Limb (tissue), 2 donors: ENCODE measurements around the gene HPGDS.
"Not testable (repeated sequence)": the region's sequence is repeated elsewhere in the genome, so short reads cannot be mapped to it uniquely, and the experiment has no call there.

ENCODE experiments used
- DNase-seq, 2 donors: peaks; one replicate each; pipeline ENCODE4 v3.0.0-alpha.2; 2016; ENCODE audit errors: extremely low spot score in 2 of 2

HPGDS gene

DNA sequence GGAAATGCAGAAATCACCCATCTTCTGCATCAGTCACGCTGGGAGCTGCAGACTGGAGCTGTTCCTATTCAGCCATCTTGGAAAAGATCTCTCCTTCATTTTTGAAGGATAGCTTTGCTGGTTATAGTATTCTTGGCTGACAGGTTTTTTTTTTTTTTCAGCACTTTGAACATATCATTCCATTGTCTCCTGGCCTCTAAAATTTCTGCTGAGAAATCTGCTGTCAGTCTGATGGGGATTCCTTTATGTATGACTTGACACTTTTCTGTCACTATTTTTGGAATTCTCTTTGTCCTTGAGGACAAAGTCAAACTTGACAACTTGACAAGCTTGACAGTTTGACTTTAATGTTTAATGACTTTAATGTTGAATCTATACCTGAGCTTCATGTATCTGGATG lies 16.8 kb downstream of the HPGDS start:
- no peak for DNase-seq

DNA sequence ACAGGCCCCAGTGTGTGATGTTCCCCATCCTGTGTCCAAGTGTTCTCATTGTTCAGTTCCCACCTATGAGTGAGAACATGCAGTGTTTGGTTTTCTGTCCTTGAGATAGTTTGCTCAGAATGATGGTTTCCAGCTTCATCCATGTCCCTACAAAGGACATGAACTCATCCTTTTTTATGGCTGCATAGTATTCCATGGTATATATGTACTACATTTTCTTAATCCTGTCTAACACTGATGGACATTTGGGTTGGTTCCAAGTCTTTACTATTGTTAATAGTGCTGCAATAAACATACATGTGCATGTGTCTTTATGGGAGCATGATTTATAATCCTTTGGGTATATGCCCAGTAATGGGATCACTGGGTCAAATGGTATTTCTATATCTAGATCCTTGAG lies 22.7 kb downstream of the HPGDS start:
- DNase-seq = not testable (repeated sequence)

DNA sequence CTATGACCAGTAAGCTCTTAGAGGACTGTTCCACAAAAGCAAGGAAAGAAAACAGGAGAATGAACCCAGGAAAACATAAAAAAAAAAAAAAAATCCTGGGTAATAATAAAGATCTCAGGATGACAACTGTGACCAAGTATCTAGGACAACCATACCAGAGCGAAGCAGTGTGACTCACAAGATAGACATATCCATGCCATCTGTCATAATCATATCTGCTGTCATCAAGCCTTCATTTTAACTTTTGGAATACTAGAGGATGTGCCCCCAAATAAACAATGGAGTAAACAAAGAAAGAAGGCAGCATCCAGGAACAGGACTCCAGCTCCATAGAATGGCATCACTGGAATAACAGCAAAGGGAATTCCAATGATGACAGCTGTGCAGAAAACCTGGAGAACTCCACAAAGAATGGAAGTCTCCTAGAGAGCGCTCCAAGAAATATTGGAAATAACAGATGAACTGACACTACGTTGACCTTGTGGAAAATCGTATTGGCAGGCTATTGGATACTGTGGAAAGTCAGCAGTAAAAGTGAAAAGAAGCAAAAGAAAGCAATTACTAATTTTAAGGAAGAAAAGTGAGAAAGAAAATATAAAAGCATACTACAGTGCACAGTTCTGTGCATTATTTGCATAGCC lies 35.3 kb downstream of the HPGDS start:
- DNase-seq = no peak

DNA sequence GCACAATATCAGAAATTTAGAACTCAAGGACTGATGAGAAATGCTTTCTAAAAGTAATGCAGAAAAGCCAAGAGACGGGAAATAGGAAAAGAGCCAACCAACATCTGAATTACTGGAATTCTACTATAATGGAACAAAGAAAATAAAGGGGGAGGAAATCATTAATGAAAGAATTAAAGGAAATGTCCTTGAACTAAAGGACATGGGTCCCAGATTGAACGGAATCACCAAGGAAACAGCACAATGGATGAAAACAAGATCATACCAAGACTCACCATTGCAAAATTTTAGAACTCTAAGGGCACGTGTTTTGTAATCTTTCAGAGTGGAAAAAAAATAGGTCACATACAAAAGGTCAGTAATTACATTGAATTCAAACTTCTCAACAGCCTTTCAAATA lies 35.9 kb downstream of the HPGDS start:
- DNase-seq = no peak

DNA sequence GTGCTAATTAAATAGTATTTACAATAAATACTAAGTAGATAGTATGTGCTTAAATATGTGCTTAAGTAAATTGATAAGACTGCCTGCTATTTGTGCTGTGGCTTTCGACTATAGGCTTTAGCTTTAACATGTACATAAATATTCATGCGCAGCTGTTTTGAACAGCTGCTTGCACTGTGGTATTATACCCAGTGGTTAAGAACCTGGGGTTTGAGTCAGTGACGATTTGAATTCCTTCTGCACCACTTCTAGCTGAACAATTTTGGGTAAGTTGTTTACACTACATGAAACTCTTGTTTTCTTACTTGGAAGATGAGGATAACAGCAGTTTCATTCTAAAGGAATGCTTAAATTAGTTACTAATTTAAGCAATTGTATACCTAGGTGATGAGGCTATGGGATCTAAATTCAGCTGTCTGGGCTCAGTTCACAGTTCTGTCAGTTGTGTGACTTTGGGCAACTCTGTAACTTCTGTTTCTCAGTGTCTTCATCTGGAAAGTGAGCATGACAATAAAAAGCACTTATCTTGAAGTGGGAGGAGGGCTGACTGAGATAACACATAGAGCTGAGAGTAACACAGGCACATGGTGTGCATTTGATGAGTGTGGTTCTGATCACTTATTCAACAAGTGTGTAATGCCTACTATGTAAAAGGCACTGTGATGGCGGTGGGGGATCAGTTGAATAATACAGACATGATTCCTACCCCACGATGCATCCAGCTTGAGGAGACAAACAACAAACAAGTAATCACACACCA lies 37.0 kb downstream of the HPGDS start:
- peak in 1 of 2 donors; percentile 18 for DNase-seq

DNA sequence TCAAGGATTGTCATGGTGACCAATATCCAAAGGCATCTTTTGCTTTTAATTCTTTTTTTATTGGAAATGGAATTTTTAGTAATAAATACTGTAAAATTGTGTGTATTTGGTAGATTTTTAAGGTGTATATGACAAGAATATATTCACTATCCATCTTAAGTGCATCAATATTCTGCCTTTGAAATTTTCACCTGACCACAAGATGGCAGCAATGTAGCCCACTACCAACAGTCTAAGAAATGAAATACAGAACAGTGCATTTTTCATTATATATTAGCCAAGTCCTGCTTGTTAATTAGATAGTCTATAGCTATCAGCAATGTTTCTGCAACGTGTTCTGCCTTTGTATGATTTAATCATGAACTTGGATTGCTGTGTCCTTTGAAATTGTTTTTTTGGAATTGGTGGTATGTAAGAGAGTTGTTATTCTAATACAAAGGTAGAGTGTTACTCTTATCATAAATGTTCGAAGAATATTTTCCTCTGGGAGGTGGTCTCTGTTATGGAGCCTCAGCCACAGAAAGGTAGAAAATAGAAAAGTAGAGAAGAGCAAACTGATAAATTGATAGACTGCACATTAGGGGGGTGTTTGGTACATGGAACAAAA lies 38.2 kb downstream of the HPGDS start:
- DNase-seq = peak in 1 of 2 donors; percentile 43

DNA sequence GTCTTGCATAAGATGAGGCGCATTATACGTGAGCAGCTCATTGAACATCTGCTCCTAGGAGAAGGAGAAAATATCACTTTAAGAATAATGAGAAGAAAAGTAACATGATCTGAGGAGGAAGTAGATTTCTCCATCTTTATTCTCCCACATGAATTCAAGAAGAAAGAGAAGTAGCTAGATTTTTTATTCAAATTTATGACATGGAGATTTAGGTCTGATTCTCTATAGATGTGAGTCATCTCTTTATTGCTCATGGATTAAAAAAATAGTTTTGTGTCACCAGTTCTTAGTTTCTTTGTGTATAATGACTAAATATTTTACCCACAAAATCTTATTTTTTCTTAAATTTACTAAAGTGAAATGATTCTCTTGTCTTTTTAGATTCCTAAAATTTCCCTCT lies 40.4 kb downstream of the HPGDS start:
- no peak for DNase-seq

DNA sequence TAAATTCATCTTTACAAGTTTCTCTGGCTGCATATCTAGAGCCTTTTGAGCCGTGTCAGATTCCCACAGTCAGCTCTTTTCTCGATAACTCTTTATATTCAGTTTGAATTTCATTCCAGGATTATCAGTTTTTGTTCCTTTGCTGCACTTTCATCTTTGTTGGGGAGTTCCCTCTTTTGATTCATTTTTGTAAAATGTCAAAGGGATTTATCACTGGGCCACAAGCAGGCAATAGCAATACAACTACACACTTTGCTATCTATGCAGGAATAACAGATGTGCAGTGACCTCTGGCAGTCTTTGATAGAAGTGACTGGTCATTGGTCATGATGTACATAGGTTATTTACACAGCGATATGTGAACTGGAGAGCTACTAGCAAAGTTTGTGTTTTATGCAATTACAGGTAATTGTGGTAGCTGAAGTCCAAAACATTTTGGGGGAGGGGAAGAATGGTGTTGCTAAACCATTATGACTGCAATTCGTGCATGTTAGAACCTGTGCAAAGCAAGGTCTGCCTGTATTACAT lies 43.8 kb downstream of the HPGDS start:
- DNase-seq = no peak

DNA sequence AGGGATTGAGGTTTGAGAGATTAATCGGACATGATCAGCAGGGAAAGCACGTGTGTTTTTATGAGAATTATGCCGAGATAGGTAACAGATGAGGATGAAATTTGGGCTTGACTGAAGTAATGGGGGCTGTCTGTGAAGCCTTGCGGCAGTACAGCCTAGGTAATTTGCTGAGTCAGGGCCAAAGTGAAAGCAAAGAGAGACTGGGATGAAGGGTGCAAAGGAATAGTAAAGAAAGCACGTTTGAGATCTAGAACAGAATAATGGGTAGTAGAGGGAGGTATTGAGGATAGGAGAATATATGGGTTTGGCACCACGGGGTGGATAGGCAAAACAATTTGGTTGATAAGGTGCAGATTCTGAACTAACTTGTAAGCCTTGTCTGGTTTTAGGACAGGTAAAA lies 47.2 kb downstream of the HPGDS start:
- DNase-seq = not testable (repeated sequence)

DNA sequence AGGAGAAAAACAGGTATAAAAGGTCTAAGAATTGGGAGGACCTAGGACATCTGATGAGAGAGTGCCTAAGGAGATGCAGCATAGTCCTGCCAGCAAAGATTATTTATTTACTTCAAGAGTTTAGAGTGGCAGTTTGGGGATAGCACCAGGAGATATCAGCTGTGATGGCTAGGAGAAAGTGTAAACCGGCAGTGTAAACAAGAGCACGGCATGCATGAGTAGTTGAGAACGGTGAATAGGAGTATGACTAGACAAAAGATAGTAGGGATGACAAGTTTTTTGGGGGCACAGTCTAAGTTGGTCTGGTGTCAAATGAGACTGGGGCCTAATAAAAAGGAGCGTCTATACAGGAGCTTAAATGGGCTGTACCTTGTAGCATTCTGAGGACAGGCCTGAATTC lies 48.7 kb downstream of the HPGDS start:
- not testable (repeated sequence) for DNase-seq

DNA sequence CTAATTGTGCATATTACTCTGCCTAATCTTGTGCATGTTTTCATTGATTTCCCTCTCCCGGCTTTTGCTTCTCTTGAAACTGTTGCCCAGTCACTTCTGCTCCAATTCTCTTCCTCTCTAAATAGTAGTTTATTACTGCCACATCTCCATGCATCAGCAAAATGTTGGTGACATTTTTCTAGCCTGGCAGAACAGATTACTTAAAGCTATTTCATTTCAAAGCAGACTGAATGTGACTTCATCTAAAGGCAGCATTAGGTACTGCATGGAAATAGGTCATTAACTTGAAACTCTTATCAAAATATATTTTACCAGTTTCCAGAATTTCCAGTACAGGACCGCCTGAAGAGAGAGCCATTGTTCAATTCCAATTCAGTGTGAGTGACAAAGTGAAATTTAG lies 52.4 kb downstream of the HPGDS start:
- no peak for DNase-seq

DNA sequence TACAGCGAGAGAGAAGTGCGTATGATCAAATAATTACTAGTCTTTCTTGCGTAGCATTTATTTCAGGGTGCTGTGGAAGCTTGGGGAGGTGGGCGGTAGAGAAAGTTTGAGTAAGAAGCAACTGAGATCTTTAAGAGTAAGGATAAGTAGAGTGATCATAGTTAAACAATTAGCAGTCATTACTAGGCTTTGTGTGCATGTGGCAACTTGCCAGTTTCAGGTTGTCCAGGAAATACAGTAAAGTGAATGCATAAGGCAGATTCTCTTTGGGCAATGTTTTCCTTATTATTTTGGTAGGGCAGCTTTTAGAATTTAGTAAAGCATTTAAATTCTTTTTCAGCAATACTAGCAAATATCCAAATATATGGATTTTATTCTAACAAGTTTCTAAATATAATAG lies 57.0 kb downstream of the HPGDS start:
- no peak for DNase-seq

DNA sequence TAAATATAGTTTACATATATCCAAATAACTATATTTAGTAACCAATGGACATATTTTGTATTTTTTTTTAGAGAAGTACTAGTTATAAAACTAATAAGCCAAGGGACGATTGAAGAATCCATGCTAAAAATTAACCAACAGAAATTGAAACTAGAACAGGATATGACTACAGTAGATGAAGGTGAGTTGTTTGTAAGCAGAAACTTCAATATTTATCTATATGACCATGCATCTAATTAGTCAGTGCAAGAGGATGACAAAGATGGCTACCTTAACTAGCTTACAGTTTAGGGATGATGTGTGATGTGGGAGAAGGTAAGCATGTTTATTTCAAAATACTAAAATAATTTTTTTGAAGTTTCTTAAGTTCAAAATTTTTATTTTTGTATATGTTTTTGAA lies 57.7 kb downstream of the HPGDS start:
- DNase-seq = no peak

DNA sequence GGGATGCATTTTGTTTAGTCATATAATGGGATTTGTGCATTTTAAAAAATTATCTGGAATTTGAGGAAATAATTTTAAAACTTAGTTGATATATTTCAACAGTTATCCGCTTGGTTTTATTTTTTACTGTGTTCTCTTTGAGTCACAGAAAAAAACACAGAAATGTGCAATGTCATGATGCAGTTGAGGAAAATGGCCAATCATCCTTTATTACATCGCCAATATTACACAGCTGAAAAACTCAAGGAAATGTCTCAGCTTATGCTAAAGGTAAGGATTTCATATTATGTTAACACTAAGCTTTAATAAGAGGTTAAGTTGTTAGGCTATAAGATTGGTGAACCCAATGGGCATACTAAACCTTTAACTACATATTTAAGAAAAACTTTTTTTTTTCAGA lies 63.9 kb downstream of the HPGDS start:
- no peak for DNase-seq

DNA sequence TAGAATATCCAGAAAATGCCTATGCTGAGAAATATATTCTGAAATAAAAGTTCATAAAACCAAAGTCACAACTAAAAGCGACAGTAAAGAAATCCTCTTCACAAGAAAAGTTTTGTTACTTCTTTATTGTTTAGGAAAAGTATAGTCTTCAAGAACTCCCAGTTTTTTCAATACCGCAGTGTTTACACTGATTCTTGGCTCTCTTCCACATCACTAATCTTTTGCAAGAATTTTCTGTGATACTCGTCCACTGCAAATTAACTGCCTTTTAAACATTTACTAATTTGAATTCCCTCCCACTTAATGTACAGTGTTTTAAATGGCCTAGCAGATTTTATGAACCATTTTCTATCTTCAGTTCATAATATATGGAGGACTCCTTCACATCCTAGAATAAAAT lies 65.1 kb downstream of the HPGDS start:
- DNase-seq = no peak

DNA sequence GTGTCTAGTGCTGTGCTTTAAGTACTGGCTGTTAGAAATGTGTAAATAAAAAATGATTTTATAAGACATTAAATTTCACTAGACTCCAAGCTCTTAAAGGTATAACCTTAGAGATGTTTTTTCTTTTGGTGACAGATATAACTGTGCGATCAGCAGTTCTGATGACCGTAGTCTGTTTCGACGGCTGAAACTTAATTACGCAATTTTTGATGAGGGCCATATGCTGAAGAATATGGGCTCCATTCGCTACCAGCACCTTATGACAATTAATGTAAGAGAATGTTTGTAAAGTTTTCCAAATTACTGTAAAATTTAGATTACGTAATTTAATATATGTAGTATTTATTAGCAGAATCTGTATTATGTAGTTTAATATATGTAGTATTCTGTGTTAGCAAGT lies 66.4 kb downstream of the HPGDS start:
- no peak for DNase-seq

DNA sequence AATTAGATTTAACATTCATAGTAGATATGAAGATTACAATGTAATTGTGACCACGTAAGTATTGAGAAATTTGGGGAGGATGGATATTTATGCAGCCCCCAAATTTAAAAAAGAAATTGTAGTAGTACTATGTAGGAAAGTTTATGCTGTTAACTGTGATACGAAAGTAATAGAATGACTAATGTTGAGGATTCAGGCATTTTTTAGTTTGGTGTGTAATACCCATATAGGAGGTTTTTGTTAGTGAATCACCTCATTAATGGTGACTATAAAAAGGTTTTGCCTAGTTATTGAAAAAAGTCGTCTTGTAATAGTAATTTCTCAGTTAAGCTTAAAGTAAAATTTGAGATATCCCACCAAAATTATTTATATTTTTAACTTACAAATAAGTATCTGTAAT lies 67.7 kb downstream of the HPGDS start:
- DNase-seq = no peak

DNA sequence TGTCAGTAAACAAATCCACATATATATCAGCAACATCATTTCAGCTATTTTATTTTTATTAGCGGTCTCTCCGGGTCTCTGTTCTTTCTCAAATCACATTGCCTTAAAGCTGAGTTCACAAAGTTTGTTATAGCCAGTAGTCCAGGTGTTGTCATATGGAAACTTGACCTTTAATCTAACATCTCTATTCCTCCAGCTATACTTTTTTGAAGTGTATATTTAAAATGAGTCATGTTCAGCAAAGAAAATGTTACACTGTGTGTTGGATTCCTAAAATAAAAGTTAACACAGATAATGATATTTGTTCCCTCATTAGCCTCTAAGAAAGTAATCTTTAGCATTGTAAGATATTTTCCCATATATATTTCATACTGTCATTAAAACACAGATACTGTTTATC lies 71.4 kb downstream of the HPGDS start:
- no peak for DNase-seq

DNA sequence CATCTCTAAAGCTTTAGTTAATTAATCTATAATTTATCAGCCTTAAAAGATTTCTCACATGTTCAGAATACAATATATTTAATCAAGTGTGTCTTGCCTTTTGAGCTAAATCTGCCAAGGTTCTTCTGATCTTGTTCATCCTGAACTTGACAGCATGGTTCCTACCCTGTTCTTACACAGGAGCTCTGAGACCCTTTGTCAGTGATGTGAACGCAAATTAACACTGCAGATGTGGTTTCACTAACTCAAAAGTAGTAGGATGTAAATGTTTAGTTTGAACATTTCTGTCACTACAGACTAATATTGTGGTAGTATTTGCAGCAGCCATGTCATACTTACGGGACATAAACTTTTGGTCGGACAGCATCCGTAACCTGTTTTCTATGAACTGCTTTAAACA lies 75.6 kb downstream of the HPGDS start:
- no peak for DNase-seq

DNA sequence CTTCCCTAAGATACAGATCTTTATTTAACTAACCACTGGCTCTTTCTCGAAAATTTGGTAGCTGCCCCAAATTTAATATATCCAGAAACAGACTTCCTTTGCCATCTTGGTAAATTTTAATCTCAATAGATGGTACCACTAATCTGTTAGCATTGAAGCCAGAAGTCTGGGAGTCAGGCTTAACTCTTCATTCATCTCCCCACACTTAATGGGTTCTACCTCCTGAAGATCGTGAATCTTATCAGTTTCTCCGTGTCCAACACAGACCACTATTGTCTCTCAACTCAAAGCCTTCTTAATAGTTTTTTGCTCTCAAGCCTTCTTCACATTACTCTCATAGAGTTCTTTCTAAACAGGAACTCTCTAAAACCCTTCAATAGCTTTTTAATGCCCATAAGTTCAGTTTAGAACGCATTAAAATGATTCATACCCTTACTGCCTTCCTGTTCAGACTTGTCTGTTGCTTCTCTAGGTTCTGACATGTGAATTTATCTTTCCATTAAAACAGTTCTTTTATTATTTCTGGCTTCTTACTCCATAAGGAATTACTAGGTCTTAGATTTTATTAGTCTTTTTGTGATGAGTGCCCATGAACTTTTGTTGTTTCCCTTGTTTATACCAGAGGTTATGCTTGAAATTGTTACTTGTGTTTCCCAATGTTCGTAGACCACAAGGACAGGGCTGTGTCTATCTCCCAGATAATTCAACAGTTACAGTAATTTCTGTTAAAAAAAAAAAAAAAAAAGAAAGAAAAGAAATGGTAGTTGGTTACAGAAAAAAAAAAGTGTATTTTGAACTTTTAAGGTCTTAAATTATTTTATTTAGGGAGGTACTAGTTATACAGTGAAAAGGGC lies 80.2 kb downstream of the HPGDS start:
- no peak for DNase-seq

DNA sequence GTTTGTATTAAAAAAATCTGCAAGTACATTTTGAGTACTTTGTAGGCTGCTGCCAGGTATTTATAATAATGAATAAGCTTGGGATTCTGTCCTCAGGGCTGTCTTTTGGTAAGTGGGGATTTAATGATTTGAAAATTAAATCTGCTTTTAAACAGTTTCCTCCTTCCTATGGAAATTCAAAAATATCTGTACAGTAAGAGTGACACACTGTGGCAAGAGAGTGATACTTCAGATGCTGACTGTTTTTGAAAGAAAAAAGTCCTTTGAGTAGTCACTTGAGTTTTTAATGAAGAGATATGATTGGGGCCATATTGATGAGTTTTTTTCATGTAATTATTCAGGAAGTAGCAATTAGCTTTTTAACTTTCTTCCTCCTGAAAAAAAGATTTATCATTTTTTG lies 85.8 kb downstream of the HPGDS start:
- no peak for DNase-seq
